ENCODE results near the gene MYBPHL.

Gene MYBPHL

GRCh38 chr1:109243860-109244552, 62.8 kb downstream of the MYBPHL start:
- no peak for DNase-seq (ENCODE audit: low spot score)
- TF ChIP-seq, protein P1, sequence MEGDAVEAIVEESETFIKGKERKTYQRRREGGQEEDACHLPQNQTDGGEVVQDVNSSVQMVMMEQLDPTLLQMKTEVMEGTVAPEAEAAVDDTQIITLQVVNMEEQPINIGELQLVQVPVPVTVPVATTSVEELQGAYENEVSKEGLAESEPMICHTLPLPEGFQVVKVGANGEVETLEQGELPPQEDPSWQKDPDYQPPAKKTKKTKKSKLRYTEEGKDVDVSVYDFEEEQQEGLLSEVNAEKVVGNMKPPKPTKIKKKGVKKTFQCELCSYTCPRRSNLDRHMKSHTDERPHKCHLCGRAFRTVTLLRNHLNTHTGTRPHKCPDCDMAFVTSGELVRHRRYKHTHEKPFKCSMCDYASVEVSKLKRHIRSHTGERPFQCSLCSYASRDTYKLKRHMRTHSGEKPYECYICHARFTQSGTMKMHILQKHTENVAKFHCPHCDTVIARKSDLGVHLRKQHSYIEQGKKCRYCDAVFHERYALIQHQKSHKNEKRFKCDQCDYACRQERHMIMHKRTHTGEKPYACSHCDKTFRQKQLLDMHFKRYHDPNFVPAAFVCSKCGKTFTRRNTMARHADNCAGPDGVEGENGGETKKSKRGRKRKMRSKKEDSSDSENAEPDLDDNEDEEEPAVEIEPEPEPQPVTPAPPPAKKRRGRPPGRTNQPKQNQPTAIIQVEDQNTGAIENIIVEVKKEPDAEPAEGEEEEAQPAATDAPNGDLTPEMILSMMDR (IDR thresholded peaks at IDR 0.05; ENCODE audit: borderline replicate concordance, control extremely low read depth, extremely low read depth, insufficient read depth, missing control alignments), result no peak

DNA sequence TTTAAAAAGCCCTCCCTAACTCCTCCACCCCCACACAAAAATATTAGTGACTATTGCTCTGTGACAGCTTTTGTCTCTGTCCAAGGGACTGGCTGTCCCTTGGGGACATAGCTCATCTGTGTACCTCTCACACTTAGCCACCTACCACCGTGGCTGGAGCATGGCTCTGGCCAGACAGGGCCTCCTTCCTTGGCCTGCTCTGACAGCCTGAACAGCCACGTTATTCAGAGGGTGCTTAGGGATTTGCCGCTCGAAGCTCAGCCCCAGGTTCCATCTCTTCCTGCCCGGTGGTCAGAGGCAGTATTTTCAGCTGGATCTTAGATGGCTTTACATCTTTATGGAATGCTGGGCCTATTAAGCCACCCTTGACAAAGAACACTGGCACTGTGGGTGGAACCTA, 63.6 kb downstream of the MYBPHL start:
- in situ Hi-C loops (cut with MboI; ENCODE audit: low sequenced_read_pairs, unreplicated experiment), result no loop called here
- TF ChIP-seq, protein P1 (IDR thresholded peaks at IDR 0.05; ENCODE audit: borderline replicate concordance, control extremely low read depth, extremely low read depth, insufficient read depth, missing control alignments), result no peak
- no peak for DNase-seq (ENCODE audit: low spot score)

More at GRCh38 chr1:109243860-109244552, 62.8 kb downstream of the MYBPHL start:
- in situ Hi-C loops (cut with MboI; ENCODE audit: low sequenced_read_pairs, unreplicated experiment), result no loop called here

DNA sequence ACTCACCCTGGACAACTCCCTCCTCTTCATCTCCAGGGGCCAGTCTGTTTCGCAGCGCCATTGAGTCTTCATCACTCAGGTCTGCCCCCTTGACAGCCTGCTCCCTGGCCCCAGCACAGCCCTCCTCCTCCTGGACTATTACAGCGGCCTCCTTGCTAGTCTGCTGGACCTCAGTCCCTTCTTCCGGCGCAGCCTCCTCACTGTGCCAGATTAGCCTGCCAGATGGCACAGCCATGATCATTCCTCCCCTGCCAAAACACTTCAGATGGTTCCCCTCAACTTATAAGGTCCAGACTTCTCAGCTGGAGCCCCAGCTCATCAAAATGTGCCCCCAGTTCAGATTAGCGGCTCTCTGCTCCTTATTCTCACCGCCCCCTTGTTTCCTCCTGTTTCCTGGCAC, 64.4 kb downstream of the MYBPHL start:
- in situ Hi-C loops (cut with MboI; ENCODE audit: low sequenced_read_pairs, unreplicated experiment), result no loop called here
- TF ChIP-seq, protein P1 (IDR thresholded peaks at IDR 0.05; ENCODE audit: borderline replicate concordance, control extremely low read depth, extremely low read depth, insufficient read depth, missing control alignments), result no peak
- no peak for DNase-seq (ENCODE audit: low spot score)

Measured in GM13976 (cell line).